COLO668 (cell line): ENCODE data around the gene UBA3.

Experiments used
- DNase-seq: peaks from one replicate; lab custom pipeline; 2025; ENCODE audit not compliant: unreplicated experiment; lab: John Stamatoyannopoulos, UW

Gene UBA3

DNA sequence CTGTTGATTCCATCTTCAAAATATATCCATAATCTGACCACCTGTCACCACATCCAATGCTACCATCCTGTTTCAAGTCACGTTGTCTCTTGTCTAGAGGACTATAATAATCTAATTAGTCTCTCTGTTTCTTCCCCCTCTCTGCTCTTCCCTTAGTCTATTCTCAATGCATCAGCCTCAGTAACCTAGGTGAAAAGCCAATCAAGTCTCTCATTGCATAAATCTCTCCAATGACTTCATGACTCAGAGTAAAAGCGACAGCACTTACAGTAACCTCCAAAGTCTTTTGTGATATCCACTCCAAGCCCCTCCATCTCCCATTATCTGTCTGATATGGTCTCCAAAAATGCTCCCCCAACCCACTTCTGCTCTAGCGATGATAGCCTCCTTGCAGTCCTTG lies 7.2 kb downstream of the UBA3 start:
- DNase-seq: no peak

DNA sequence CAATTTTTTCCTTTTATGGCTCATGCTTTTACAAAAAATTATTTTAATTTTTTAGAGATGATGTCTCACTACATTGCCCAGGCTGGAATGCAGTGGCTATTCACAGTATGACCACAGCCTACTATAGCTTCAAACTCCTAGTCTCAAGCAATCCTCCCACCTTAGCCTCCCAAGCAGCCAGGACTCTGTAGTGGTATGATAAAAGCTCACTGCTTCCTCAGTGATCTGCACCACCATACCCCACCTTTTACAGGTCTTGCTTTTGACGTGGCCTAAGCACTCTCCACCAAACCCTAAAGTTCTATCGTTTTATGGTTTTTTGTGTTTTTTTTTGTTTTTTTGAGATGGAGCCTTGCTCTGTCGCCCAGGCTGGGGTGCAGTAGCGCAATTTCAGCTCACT lies 14.0 kb downstream of the UBA3 start:
- no peak for DNase-seq

DNA sequence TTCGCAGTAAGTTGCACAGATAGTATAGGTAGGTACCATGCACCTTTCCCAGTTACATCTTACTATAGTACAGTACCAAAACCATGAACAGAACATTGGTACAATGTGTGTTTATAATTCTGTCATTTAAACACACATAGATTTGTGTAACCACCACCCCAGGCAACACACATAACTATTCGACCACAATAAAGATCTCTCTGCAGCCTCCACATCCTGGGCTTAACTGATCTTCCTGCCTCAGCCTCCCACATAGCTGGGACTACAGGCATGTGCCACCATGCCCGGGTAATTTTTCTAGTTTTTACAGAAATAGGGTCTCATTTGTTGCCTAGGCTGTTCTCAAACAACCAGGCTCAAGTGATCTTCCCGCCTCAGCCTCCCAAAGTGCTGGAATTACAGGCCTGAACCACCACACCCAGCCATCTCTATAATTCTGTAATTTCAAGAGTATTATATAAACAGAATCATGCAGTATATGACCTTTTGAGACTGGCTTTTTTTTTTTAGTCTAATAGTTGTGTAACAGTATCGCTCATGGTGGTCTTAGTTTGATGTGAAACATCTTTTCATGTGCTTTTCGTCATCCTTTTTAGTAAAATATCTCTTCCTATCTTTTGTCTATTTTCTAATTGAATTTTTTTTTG lies 14.7 kb downstream of the UBA3 start:
- no peak for DNase-seq

DNA sequence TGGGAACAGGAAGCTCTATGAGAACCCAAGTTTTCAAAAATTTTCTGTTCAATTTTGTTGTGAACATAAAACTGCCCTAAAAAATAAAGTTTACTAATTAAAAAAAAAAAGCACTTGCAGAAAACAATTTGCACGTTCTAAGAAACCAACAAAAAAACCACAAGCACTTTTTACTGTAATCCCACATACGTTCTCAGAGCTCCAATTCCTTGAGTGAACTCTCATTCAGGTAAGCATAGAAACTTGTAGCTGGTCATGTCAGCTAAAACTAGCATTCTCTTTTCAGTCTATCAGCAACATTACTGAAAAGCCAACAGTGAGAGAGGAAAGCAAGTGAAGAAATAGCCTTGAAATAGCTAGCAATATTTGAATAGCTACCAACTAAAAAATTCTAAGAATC lies 16.5 kb downstream of the UBA3 start:
- no peak for DNase-seq

DNA sequence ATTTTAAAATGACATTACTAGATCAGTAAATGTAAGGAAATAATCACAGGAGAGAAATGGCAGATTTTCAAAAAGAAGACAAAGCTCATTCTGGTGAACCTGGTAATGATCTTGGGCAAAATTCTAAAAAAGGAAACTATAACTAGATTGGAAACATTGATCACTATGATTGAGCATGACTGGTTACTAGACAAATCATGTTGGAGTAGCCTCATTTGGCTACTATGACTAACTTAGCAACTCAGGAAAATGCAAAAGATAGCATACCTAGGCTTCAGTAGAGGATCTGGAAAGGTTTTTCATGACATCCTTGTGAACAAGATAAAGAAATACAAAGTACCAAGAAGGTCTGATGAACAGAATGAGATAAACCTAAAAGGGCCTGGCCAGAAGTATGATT lies 20.5 kb downstream of the UBA3 start:
- no peak for DNase-seq

DNA sequence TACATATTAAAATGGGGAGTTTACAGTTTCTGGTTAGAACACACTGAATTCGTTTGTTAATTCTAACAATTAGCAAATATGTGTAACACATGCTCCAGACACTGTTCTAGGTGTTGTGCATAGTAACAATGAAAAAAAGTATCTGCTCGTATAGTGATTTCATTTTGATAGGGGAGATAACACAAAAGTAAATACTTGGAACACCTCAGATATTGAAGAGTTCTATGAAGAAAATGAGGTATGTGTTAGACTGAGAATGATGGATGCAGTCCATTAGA lies 21.3 kb downstream of the UBA3 start:
- no peak for DNase-seq

DNA sequence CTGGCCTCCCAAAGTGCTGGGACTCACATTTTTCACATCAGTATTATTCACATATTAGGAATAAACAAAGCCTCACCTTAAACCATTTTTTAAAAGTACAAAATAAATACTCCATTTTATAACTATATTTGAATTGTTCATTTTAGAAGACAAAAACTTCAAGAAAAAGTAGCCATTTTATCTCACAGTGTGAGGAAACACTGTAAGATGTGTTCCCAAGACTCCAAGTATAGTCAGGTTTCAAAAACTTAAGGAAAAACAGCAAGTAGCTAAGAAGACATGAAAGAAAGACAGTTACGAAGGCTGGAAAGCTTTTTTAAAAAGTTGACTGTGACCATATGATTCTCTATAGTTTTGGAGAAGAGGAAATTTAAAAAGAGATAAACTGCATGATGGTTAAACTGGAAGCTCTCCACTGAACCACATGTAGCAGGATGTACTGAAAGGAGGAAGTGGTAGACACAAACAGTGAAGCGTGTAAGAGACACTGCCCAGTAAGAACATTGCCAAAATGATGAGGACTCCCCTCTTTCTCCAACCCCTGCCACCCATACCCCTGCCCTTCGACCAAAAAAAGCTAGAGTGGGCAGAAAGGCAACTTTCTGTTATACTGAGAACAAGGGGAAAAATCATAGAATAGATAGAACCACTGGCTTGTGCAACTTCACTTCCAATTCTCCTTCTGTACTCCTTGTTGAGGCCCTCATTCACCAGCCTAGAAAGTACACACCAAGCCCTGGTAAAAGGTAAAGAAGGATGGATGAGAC lies 21.8 kb downstream of the UBA3 start:
- no peak for DNase-seq

DNA sequence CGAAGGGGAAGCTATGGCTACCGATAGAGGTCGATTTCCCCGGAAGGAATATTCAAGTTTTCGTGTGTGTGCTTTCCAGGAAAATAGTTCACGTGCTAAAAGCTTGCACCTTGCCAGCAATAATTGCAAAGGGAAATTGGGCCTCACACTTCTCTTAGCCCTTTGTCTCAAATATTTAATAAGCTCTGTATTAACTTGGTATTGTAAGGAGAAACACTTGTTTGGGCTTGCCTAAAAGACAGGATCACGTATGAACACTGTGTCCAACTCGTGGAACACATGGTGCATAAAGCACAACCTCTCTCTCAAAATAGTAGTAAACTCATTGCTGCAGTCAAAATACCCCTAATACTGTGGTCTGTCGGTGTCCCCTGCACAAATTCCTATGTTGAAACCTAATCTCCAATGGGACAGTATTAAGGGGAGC lies 27.7 kb downstream of the UBA3 start:
- no peak for DNase-seq

DNA sequence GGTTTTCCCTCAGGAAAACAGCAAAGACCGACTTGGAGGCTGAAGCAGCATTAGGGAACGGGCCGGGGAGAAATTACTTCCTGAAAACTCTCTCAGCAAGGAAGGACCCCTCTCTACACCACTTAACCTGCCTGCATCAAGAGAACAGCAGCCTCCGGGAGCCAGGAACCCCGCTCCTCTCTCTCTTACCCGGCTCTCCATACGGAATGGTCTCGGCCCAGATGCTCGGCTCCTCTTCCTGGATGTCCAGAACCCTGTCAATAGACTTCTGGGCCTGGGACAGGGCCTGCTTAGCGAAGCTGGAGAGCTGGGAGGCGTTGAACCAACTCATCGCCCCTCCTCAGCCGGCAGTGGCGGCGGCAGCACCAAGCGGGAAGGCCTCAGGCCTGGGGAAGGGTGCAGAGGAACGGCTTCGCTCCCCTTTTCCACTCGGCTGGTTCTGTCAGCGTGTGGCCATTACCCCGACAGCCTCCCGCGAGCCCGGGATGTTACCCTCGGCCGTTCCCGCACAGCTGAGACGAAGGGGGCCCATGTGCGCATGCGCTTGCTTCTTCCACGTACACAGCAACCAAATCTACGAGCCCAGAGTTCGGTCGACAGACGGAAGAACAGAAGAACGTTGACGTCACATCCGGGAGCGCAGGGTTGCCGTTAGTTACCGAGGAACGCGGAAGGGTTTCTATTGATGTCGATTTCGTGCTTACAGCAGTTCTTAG lies 28.3 kb downstream of the UBA3 start, which contains the start of gene TMF1:
Gene TMF1, minus strand, starts transcription at position 578 of the 716 bp plus-strand sequence. Its CDS starts 247 bp downstream, at position 331.
- no peak for DNase-seq

DNA sequence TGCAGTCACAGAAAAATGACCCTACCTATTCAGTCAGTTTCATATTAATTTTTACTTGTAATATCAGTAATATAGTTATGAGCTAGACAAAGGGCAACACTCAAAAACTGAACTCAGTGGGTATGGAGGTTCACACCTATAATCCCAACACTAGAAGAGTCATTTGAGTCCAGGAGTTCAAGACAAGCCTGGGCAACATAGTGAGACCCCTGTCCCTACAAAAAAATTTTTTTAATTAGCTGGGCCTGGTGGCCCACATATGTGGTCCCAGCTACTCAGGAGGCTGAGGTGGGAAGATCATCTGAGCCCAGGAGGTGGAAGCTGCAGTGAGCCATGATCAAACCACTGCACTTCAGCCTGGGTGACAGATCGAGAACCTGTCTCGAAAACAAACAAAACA lies 31.2 kb downstream of the UBA3 start:
- DNase-seq: no peak

DNA sequence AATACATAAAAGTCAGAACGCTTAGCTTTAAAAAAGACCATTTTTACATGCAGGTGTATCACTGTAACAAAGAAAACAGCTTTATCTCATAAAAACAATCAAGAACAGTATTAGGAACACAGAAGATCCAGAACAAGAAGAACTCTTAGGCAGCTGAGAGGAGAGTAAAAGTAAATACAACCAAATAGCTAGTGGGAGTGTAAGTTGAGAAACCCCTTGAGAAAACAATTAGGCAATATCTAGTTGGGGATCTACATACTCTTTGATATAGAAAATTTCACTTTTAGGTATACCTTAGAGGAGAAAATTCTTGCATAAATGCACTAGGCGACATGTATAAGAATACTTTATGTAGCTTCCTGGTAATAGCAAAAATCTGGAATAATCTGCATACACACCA lies 35.6 kb downstream of the UBA3 start:
- DNase-seq: no peak

DNA sequence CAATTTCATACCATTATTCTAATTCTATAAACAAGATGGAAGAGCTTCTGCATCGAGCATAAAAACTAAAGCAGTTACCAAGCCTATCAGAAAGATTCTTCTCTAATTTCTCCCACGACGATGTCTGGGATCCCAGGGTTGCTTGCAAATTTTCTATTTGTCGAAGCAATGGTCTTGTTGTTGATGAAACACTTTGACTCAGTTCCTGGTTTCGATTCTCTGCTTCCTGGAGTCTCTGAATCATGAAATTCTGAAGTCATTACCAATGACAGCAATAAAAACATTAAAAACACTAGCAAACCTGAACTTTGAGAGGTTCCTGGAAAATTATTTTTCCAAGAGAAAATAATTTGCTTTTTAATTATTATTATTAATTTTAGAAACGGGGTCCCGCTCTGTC lies 46.7 kb downstream of the UBA3 start:
- no peak for DNase-seq

DNA sequence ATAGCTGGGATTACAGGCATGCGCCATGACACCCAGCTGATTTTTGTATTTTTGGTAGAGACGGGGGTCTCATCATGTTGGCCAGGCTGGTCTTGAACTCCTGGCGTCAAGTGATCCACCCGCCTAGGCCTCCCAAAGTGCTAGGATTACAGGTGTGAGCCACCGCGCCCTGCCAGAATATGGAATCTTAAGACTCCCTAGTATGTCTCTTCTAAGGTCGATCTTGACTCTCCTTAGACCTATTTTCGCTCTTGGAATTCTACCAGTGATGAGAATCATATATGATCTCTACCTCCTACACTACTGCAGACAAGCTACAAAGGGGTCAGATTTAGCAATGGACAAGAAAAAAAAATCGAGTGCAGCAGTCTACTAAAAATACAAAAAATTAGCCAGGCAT lies 47.4 kb downstream of the UBA3 start:
- DNase-seq: no peak

DNA sequence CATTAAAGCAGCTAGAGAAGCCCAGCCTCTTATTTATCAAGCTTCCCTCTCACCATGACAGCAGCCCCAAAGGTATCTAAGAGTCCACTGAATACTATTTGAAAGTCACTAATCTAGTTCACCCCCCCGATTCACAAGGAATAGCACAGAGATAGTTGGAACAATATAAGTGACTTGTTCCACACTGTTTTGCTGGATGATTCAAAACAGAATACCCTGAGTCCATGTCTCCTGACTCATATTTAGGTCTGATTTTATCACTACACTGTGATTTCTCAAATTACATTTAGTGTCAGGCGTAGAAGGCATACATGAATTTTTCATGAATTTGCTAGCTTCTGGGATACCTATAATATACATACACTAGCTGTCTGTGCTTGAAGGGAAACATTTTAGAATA lies 48.0 kb downstream of the UBA3 start:
- DNase-seq: no peak

DNA sequence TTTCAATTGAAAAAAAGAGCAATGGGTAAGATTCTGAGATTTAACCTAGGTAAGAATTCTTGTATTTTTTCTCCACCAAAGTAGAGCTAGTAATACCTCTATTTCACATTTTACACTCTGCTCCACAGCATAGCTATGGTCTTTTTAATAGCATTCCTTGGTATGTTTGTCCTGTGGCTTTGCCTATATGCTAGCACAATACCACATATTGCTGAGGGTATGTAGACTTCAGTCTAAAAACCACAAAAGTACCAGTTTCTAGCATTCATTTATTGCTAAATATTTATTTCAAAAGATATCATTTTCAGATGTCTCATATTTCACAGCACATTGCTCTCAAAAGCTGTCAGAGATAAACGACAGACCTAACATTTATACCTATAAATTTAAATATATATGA lies 48.5 kb downstream of the UBA3 start:
- no peak for DNase-seq

DNA sequence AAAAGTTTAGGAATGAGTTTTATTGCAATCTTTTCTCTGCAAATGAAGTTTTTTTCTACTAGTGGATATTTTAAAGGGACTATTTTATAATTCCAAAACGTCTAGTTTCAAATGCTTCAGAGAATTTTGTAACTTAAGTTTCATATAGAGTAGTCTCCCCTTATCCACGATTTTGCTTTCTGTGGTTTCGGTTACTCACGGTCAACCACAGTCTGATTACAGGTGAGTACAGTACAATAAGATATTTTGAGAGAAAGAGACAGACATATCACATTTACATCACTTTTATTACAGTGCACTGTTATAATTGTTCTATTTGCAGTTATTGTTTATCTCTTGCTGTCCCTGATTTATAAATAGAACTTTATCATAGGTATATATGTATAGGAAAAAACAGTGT lies 59.3 kb downstream of the UBA3 start:
- DNase-seq: no peak

DNA sequence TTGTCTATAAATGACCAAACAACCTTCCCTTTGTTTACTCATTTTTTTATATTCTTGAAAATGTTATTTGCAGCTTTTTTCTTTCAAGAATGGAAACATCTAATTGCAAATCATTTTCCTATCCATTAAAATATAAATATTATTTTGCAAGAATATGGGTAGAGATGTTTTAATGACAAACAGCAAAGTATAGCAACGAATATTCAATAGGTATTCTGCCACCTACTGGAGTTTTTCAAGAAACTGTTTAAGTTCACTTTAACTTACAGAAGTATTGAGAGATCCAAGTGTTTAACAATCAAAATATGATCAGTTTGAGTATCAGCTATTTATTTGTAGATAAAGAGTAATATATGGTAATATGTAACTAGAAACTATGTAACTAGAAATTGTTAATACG lies 59.7 kb downstream of the UBA3 start:
- no peak for DNase-seq

DNA sequence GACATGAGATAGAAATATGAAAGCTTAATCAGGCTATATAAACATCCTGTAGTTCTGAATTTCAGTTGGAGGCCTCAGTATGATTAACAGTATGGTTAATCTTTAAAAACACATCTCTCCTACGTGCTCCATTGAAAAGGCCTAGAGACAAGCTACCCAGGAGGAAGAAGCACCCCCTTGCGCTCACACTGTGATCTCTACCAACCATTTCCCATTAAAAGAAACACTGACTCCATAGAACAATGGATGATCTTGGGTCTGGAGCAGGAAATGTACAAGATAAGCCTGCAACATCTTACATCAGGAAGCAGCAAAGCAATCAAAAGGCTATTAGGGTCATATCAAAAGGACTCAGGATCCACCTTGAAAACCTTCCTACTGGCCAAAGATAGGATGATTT lies 63.3 kb downstream of the UBA3 start:
- DNase-seq: no peak

DNA sequence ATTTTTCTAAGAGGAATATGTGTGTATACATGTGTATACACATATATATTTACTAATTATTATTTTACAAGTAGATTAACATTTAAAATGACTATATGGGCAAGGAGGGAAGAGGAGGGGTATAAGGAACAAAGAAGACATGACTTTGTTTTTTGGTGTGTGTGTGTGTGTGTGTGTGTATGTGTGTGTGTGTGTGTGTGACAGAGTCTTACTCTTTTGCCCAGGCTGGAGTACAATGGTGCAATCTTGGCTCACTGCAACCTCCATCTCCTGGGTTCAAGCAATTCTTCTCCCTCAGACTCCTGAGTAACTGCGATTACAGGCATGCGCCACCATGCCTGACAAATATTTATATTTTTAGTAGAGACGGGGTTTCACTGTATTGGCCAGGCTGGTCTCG lies 64.1 kb downstream of the UBA3 start:
- no peak for DNase-seq

DNA sequence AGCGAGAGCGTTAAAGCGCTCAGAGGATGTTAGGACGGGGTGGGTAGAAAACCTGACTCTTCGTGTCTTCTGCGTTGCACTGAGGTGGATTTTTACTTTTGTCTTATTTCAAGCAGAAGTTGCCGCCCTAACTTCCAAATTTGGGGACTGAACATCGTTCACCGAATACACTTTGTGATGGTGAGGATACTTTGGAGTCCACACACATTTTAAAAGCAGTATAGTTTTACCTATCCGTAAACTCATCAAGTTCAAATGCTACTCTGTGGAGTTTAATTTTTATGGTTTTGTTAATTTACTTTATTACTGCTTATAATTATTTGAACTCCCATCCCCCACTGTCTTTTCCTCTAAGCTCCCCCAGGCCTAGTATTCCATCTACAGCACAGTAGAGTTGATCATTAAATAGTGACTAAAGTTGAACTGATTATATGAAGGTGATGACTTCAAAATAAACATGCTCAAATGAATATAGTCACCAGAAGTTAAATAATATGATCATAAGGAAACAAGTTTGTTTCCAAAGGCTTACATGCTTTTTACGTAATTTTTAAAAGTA lies 66.1 kb downstream of the UBA3 start:
- no peak for DNase-seq

DNA sequence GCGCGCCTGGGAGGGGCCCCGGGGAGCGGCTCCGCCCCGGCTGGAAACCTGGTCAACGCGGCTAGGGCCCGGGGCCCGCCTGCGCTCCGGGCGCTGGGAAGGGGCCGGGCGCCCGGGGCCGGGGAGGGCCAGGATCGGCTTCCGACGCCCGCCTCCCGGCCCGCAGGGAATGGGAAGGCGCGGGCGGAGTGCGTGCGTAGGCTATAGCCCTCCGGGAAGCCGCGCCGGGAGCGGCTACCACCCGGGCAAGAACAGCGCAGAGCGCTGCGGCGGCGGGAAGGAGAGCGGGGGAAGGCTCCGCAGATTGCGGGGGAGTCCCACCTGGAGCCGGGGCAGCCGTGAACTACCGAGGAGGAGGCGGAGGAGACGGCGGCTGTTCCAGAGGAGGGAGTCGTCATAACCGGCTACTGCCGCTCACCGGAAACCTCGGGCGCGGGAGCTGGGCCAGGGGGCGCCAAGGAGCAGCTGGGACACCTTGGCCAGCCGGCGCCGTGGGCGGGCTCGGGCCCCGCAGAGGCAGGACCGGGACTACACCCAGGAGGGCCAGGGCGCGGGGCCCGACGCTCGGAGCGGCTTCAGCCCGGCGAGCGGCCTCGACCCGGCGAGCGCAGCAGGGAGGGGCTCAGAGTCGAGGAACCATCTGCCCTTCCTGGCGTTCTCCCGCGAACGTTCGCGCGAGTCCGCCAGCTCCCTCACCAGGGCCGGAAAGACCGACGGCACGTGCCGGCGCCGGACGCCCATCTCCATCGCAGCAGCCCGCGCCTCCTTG lies 66.7 kb downstream of the UBA3 start, which contains the start of gene EOGT:
Gene EOGT, minus strand, starts transcription at position 432 of the 769 bp plus-strand sequence. CDS start 3,838 bp downstream, outside the sequence.
- peak; percentile 77 for DNase-seq
